Keratinocyte (primary cell): ENCODE measurements around the gene SASH1.

Experiments used
- EZH2 ChIP-seq: IDR thresholded peaks from one replicate; pipeline ENCODE4 v1.6.1; 2012; ENCODE audit warnings: inconsistent platforms, mild to moderate bottlenecking, low read length, moderate library complexity
- TF ChIP-seq, protein P1 (sequence below), 3 experiments: IDR thresholded peaks in 1 of 3; conservative IDR thresholded peaks in 1 of 3; optimal IDR thresholded peaks in 1 of 3; 2 replicates in 2 of 3; 3 replicates in 1 of 3; pipeline versions ENCODE3 to v1.5.1; 2011; ENCODE audit warnings: low read length in 3 of 3, mild to moderate bottlenecking in 3 of 3, moderate library complexity in 2 of 3, control low read depth in 1 of 3, inconsistent platforms in 1 of 3; ENCODE audit not compliant: insufficient read depth in 2 of 3; ENCODE audit errors: extremely low read depth in 1 of 3

DNA sequence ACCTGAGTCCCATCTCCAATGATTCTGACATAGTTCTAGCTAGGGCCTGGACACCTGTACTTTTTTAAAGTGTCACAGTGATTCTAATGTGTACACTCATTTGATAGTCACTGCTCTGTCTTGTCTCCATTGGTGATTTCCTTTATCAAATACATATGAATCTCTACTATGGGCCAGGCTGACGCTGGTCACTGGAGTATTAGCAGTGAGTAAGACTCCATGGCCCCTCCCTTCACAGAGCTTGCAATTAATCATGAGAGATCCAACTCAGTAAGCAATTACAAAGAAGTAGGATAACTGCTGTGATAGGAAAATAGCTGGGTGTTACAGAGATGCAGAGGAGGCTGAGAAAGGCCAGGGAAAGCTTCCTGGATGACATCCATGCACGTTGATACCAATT is 19.3 kb upstream of the SASH1 start:
- TF ChIP-seq, protein P1, sequence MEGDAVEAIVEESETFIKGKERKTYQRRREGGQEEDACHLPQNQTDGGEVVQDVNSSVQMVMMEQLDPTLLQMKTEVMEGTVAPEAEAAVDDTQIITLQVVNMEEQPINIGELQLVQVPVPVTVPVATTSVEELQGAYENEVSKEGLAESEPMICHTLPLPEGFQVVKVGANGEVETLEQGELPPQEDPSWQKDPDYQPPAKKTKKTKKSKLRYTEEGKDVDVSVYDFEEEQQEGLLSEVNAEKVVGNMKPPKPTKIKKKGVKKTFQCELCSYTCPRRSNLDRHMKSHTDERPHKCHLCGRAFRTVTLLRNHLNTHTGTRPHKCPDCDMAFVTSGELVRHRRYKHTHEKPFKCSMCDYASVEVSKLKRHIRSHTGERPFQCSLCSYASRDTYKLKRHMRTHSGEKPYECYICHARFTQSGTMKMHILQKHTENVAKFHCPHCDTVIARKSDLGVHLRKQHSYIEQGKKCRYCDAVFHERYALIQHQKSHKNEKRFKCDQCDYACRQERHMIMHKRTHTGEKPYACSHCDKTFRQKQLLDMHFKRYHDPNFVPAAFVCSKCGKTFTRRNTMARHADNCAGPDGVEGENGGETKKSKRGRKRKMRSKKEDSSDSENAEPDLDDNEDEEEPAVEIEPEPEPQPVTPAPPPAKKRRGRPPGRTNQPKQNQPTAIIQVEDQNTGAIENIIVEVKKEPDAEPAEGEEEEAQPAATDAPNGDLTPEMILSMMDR (optimal IDR thresholded peaks at IDR 0.05 in 1 of 3, IDR thresholded peaks at IDR 0.05 in 1 of 3, conservative IDR thresholded peaks at IDR 0.05 in 1 of 3; ENCODE audit: extremely low read depth in 1 of 3, insufficient read depth in 2 of 3, low read length in 3 of 3): no peak
- no peak for TF ChIP-seq EZH2
